Esophagus muscularis mucosa (tissue), 4 donors: ENCODE measurements around the gene GGT7. TPM values are rescaled to one million over a fixed set of nuclear protein-coding genes. Genes with fewer than 3 reads are reported as not detected.

ENCODE experiments used
- DNase-seq: peaks from one replicate; pipeline ENCODE4 v3.0.0-alpha.2; 2017; ENCODE audit errors: extremely low spot score
- H3K27ac ChIP-seq, 4 donors: fragments of 200-600 bp; sonication (generic); replicated peaks in 1 of 4; 1 replicate in 3 of 4; 2 replicates in 1 of 4; pipeline ENCODE4 v1.5.1; 2016 to 2019; ENCODE audit warnings: mild to moderate bottlenecking in 1 of 4
- H3K27me3 ChIP-seq, 4 donors: fragments of 200-600 bp; sonication (generic); one replicate each; pipeline versions ENCODE4 v1.5.1 to v1.6.0; 2016 to 2019
- H3K36me3 ChIP-seq, 4 donors: fragments of 200-600 bp; sonication (generic); one replicate each; pipeline ENCODE4 v1.5.1; 2016 to 2019
- H3K4me1 ChIP-seq, 4 donors: fragments of 200-600 bp; sonication (generic); one replicate each; pipeline ENCODE4 v1.5.1; 2016 to 2019
- H3K4me3 ChIP-seq, 4 donors: fragments of 200-600 bp; sonication (generic); 1 replicate in 2 of 4; 2 replicates in 2 of 4; pipeline ENCODE4 v1.5.1; 2016 to 2019; ENCODE audit warnings: mild to moderate bottlenecking in 4 of 4, moderate library complexity in 1 of 4
- H3K9me3 ChIP-seq, 4 donors: fragments of 200-600 bp; sonication (generic); 1 replicate in 3 of 4; 2 replicates in 1 of 4; pipeline ENCODE4 v1.5.1; 2016 to 2019
- CTCF ChIP-seq, 3 experiments: fragments of 200-600 bp in 2 of 3; fragments of 450-650 bp in 1 of 3; sonication (generic) in 2 of 3; IDR thresholded peaks; one replicate each; pipeline ENCODE4 v1.5.1; 2017 to 2019; ENCODE audit warnings: antibody characterized with exemption in 3 of 3, mild to moderate bottlenecking in 2 of 3, moderate library complexity in 1 of 3
- EP300 ChIP-seq: sonication (generic); formaldehyde crosslinking; IDR thresholded peaks from one replicate; pipeline ENCODE4 v1.6.1; 2017; ENCODE audit warnings: antibody characterized with exemption
- POLR2A ChIP-seq: fragments of 450-650 bp; IDR thresholded peaks from one replicate; pipeline ENCODE4 v1.6.1; 2017; ENCODE audit warnings: antibody characterized with exemption, moderate library complexity, mild to moderate bottlenecking, low read depth
- POLR2AphosphoS5 ChIP-seq, 2 donors: sonication (generic); formaldehyde crosslinking; IDR thresholded peaks; one replicate each; pipeline ENCODE4 v1.6.1; 2017; ENCODE audit warnings: antibody characterized with exemption in 2 of 2
- WGBS: methylation state at CpG from one replicate; pipeline ENCODE4 v1.1.5; 2018; 5-methylcytosine and 5-hydroxymethylcytosine counted together
- intact Hi-C: fragments of 100-400 bp; cut with DNase I; formaldehyde crosslinking; loops from one replicate; pipeline ENCODE4 v1.15.1; 2023
- total RNA-seq, 4 donors: library from RNA; depleted of rRNA; stranded (reverse); fragments of >200 nt; gene quantifications; one replicate each; pipeline versions ENCODE4 v1.1.0 to v1.2.1, GENCODE V29; 2016

The GGT7 gene
- total RNA-seq, 4 donors from 2014 or later: 7.6 to 11.9 (median 9.4) TPM

GRCh38 chr20:34891166-34892062 is 18.8 kb upstream of the GGT7 start:
- H3K9me3 ChIP-seq: no peaks in the 10 kb centered on the region
- peaks cover 22 to 42% (median 36%) of the 10 kb centered on the region in 4 donors for H3K4me1 ChIP-seq
- H3K36me3 ChIP-seq: peaks cover 0 to 4% (median 0%) of the 10 kb centered on the region in 4 donors
- intact Hi-C loops: no loop called here
- peak overlapping the region in 1 of 4 donors; percentile 2 for H3K27ac ChIP-seq
- no peak for TF ChIP-seq POLR2A
- TF ChIP-seq POLR2AphosphoS5 (IDR thresholded peaks at IDR 0.05): no peak
- no peak for TF ChIP-seq EP300
- no peak for TF ChIP-seq CTCF (IDR thresholded peaks at IDR 0.05)
- H3K27me3 ChIP-seq: no peaks in the 10 kb centered on the region
- WGBS: 84% methylated on average over 2 of the region's 2 CpGs
- no peak for DNase-seq
- H3K4me3 ChIP-seq: no peak overlapping the region

- no peak for DNase-seq
- Histone ChIP-seq H3K4me3 (no peak overlapping the region), H3K27ac (no peak overlapping the region), H3K27me3 (no peaks in the 10 kb centered on the region), H3K9me3 (no peaks in the 10 kb centered on the region), H3K36me3 (peaks cover 0 to 27% (median 20%) of the 10 kb centered on the region in 4 donors), H3K4me1 (peaks cover 13 to 33% (median 23%) of the 10 kb centered on the region in 4 donors)
- TF ChIP-seq EP300 (no peak), POLR2A (no peak), POLR2AphosphoS5 (IDR thresholded peaks at IDR 0.05) (no peak), CTCF (IDR thresholded peaks at IDR 0.05) (no peak)
- intact Hi-C loops: no loop called here
- WGBS: 90% methylated on average over 1 of the region's 1 CpG
These were observed 15.8 kb upstream of the GGT7 start for GRCh38 chr20:34888468-34888867.

DNA sequence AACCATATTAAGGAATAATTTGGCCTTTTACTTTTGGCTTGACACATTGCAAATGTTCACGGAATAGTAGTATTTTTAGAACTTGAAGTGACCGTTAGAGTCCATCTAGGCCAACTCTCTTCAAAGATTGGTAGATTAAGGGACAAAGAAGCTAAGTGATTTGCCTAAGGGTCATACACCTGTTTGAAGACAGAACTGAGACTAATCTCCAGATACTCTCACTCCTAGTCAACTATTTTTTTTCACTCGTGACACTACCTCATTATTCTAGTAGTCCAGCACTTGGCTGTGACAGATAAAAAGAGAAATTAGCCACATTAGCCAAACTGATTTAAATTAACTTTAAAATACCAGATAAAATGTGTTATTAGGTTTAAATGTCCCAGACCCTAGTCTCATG is 14.4 kb upstream of the GGT7 start:
- Histone ChIP-seq H3K27ac (peak overlapping the region in 1 of 4 donors; percentile 39), H3K4me1 (peaks cover 11 to 32% (median 23%) of the 10 kb centered on the region in 4 donors), H3K36me3 (peaks cover 0 to 37% (median 28%) of the 10 kb centered on the region in 4 donors), H3K9me3 (no peaks in the 10 kb centered on the region), H3K4me3 (no peak overlapping the region), H3K27me3 (no peaks in the 10 kb centered on the region)
- DNase-seq: no peak
- WGBS: 29% methylated on average over 3 of the region's 3 CpGs
- TF ChIP-seq EP300: no peak
- no peak for TF ChIP-seq POLR2AphosphoS5 (IDR thresholded peaks at IDR 0.05)
- TF ChIP-seq POLR2A: no peak
- TF ChIP-seq CTCF (IDR thresholded peaks at IDR 0.05): no peak
- intact Hi-C loops: no loop called here

GRCh38 chr20:34886122-34886521 is 13.5 kb upstream of the GGT7 start:
- intact Hi-C loops: no loop called here
- peaks cover 5 to 23% (median 15%) of the 10 kb centered on the region in 4 donors for H3K4me1 ChIP-seq
- H3K4me3 ChIP-seq: no peak overlapping the region
- DNase-seq: no peak
- peak overlapping the region in 1 of 4 donors; percentile 39 for H3K27ac ChIP-seq
- no peak for TF ChIP-seq POLR2AphosphoS5 (IDR thresholded peaks at IDR 0.05)
- no peak for TF ChIP-seq POLR2A
- TF ChIP-seq EP300: no peak
- TF ChIP-seq CTCF (IDR thresholded peaks at IDR 0.05): no peak
- no peaks in the 10 kb centered on the region for H3K27me3 ChIP-seq
- no peaks in the 10 kb centered on the region for H3K9me3 ChIP-seq
- 96% methylated on average over 3 of the region's 3 CpGs for WGBS
- H3K36me3 ChIP-seq: peaks cover 0 to 37% (median 28%) of the 10 kb centered on the region in 4 donors
